HG03280 (cell line): ENCODE measurements around the gene UBE2G1.
"Not testable (repeated sequence)": the region's sequence is repeated elsewhere in the genome, so short reads cannot be mapped to it uniquely, and the experiment has no call there.

ENCODE experiments used
- ATAC-seq: cut with Tn5 transposase; IDR thresholded peaks from one replicate; pipeline ENCODE4 v1.9.1; 2021; ENCODE audit warnings: mild to moderate bottlenecking, moderate library complexity; ENCODE audit not compliant: unreplicated experiment

Gene UBE2G1

DNA sequence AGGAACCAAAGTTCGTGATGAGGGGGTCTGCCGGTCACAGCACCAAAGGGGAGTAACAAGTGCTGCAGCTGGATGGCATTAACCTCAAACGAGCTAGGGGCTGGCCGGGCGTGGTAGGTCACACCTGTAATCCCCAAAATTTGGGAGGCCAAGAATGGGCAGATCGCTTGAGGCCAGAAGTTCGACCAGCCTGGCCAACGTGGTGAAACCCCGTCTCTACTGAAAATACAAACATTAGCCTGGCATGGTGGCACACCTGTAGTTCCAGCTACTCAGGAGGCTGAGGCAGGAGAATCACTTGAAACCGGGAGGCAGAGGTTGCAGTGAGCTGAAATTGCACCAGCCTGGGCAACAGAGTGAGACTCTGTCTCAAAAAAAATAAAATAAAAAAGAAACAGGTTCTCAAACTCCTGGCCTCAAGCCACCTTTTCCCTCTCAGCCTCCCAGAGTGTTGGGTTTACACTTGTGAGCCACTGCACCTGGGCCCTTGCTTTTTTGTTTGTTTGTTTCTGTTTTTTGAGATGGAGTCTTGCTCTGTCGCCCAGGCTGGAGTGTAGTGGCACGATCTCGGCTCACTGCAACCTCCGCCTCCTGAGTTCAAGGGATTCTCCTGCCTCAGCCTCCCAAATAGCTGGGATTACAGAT lies 9.4 kb upstream of the UBE2G1 start:
- ATAC-seq, result peak; percentile 5

DNA sequence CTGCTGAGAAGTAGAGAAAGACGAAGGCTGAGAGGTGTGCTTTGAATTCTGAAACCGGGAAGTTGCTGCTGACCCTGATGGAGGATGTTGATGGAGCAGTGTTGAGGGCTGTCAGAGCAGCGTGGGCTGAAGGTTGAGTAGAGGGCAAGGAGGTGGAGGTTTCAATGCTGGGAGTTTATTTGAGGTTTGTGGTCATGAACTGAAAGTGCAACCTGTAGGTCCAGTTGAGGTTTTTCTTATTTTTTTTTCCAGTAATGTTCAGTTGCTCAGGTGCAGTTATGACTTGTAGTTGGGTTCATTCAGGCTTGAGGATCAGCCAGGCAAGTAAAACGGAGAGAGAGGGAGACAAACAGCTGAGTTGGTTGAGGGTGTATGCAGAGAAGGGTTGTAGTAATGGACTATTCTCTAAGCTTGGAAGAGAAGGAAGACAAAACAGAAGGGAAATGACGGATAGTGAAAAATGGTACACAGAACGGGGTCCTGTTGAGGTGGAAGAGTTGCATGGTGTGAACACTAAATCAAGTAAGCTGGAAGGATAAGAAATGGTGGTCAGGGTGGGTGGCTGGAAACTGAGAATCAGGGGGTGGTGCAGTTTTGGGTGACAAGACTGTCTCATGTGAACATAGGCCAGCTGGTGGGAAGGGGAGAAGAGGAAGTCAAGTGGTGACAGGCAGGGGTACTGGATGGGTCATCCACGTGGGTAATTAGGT lies 8.7 kb upstream of the UBE2G1 start:
- peak; percentile 74 for ATAC-seq

GRCh38 chr17:4369557-4370230 lies 3.2 kb upstream of the UBE2G1 start:
- no peak for ATAC-seq

GRCh38 chr17:4368341-4368740 lies 1.9 kb upstream of the UBE2G1 start:
- no peak for ATAC-seq

- not testable (repeated sequence) for ATAC-seq
Measured at GRCh38 chr17:4367177-4367576, 702 bp upstream of the UBE2G1 start.

GRCh38 chr17:4365628-4366326 lies 698 bp downstream of the UBE2G1 start:
- ATAC-seq, result peak; percentile 18

- ATAC-seq, result peak; percentile 50
Measured at GRCh38 chr17:4365103-4365627, 1.3 kb downstream of the UBE2G1 start.

- ATAC-seq, result no peak
Measured at GRCh38 chr17:4364622-4365041, 1.8 kb downstream of the UBE2G1 start.

GRCh38 chr17:4362141-4362540 lies 4.3 kb downstream of the UBE2G1 start:
- no peak for ATAC-seq

DNA sequence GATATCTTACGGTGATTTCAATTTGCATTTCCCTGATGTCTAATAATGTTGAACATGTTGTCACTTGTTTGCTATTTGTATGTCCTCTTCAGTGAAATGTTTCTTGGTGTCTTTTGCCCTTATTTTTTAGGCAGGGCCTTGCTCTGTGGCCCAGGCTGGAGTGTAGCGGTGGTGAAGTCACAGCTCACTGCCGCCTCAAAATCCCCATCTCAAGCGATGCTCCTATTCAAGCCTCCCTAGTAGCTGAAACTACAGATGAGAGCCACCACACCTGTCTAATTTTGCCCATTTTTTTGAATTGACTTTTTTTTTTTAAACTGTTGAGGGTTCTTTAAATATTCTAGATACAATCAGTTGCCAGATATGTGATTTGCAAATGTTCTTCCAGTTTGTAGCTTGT lies 8.3 kb downstream of the UBE2G1 start:
- no peak for ATAC-seq

DNA sequence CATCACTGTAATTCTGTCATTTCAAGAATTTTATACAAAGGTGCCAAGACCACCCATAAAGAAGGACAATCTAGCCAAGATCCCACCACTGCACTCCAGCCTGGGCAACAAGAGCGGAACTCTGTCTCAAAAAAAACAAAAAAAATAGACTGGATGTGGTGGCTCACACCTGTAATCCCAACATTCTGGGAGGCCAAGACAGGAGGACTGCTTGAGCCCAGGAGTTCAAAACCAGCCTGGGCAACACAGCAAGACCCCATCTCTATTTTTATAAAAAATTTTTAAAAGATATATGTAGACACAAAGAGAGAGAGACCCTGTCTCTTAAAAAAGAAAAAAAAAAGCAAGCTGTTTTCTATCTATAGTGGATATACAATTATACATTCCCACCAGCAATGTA lies 8.8 kb downstream of the UBE2G1 start:
- no peak for ATAC-seq

DNA sequence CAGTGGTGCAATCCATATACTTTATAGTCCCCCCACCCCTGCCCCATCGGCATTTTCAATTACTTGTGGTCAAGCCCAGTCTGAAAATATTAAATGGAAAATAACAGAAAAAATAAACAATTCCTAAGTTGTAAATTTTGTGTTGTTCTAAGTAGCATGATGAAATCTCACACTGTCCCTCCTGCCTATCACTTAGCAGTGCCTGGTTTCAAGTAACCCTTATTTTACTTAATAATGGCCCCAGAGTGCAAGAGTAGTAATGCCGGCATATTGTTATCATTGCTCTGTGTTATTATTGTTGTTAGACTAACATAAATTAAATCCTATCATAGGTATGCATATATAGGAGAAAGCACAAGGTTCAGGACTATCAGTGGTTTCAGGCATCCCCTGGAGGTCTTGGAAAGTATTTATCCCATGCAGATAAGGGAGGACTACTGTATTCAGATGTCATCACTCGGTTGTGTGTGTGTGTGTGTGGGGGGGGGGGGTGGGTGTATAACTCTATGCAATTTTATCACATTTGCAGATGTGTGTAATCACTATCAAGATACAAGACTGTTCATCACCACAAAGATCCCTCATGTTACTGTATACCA lies 9.3 kb downstream of the UBE2G1 start:
- no peak for ATAC-seq

DNA sequence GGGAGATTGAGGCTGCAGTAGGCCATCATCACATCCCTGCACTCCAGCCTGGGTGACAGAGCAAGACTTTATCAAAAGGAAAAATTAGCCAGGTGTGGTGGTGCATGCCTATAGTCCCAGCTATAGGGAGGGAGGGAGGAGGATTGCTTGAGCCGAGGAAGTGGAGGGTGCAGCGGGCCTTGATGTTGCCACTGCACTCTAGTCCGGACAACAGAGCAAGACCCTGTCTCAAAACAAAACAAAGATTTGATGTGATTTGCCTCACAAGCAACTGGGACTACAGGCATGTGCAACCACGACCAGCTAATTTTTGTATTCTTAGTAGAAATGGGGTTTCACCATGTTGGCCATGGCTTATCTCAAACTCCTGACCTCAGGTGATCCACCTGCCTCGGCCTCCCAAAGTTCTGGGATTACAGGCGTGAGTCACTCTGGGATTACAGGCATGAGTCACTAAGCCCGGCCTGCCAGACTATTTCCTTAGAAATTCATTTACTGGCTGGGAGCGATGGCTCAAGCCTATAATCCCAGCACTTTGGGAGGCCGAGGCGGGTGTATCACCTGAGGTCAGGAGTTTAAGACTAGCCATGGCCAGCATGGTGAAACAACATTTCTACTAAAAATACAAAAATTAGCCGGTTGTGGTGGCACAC lies 11.5 kb downstream of the UBE2G1 start:
- ATAC-seq, result no peak

GRCh38 chr17:4354206-4354605 lies 12.3 kb downstream of the UBE2G1 start:
- ATAC-seq, result no peak

- not testable (repeated sequence) for ATAC-seq
Measured at GRCh38 chr17:4350214-4350613, 16.3 kb downstream of the UBE2G1 start.

- no peak for ATAC-seq
Measured at GRCh38 chr17:4345581-4346252, 20.8 kb downstream of the UBE2G1 start.

- no peak for ATAC-seq
Measured at GRCh38 chr17:4344926-4345325, 21.5 kb downstream of the UBE2G1 start.

DNA sequence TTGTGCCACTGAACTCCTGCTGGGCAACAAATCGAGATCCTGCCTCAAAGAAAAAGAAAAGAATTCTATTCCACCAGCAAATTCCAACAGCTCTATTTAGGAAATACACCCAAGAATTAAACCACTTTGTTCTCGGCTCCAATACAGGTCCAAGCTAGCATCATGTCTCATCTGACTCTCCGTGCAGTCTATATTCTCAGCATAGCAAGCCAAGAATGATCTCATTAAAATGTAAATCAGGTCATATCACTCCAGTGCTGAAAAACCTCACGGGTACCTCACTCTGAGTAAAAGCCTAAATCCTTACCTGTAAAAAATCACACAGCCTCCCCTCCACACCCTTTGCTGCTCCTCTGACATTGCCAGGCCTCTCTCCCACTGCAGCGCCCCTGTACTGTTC lies 23.9 kb downstream of the UBE2G1 start:
- no peak for ATAC-seq

GRCh38 chr17:4341616-4341977 lies 24.9 kb downstream of the UBE2G1 start:
- ATAC-seq, result no peak
